Nephron progenitor cell (in vitro differentiated cells): ENCODE results near the gene CHST8.

Experiments
- DNase-seq: peaks from one replicate; pipeline ENCODE4 v3.0.0; 2021
- H3K27ac Mint-ChIP-seq: 2 replicates; pipeline ENCODE4 v1.8.0; 2021; ENCODE audit warnings: mild to moderate bottlenecking, moderate library complexity, mixed read lengths
- H3K27me3 Mint-ChIP-seq: 2 replicates; pipeline ENCODE4 v1.8.0; 2021; ENCODE audit warnings: mild to moderate bottlenecking, low read depth, mixed read lengths; ENCODE audit not compliant: poor library complexity
- H3K36me3 Mint-ChIP-seq: 2 replicates; pipeline ENCODE4 v1.8.0; 2021; ENCODE audit warnings: low read depth, mixed read lengths
- H3K4me1 Mint-ChIP-seq: 2 replicates; pipeline ENCODE4 v1.8.0; 2021; ENCODE audit warnings: mixed read lengths
- H3K4me3 Mint-ChIP-seq: 2 replicates; pipeline ENCODE4 v1.8.0; 2021; ENCODE audit warnings: mild to moderate bottlenecking, moderate library complexity, mixed read lengths
- H3K9me3 Mint-ChIP-seq: 2 replicates; pipeline ENCODE4 v1.8.0; 2021; ENCODE audit warnings: mild to moderate bottlenecking, moderate library complexity, mixed read lengths
- CTCF ChIP-seq: fragments of 200-600 bp; sonication (generic); IDR thresholded peaks from 2 replicates; pipeline ENCODE4 v1.5.0; 2021; ENCODE audit warnings: antibody characterized with exemption

Gene CHST8

DNA sequence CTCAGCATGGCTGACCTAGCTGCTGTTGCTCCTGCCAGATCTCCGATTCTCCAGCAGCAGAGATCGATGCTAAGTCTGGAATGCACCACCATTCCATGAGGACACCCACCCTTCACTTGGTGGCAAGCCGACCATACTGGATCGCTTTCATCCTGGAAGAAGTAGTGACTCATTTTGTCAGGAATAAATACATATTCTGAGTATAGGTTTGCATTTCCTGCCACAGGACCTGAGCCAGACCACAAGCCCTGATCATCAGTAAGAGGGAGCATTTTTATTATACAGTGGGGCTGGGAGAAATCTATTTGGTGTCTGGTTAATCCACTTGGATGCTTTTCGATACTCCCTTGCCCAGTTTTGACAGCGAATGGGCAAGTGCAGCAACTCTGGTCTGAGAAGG, 164.0 kb downstream of the CHST8 start:
- Mint-ChIP-seq H3K27ac (no peak overlapping the region), H3K27me3 (peaks cover 40% of the 10 kb centered on the region), H3K9me3 (peaks cover 8% of the 10 kb centered on the region), H3K4me3 (no peak overlapping the region), H3K4me1 (peaks cover 27% of the 10 kb centered on the region), H3K36me3 (no peaks in the 10 kb centered on the region)
- DNase-seq = no peak
- no peak for TF ChIP-seq CTCF

GRCh38 chr19:33788676-33789075, 166.9 kb downstream of the CHST8 start:
- no peak for TF ChIP-seq CTCF
- no peaks in the 10 kb centered on the region for H3K36me3 Mint-ChIP-seq
- peaks cover 4% of the 10 kb centered on the region for H3K9me3 Mint-ChIP-seq
- DNase-seq = no peak
- H3K4me3 Mint-ChIP-seq = no peak overlapping the region
- no peak overlapping the region for H3K27ac Mint-ChIP-seq
- peaks cover 28% of the 10 kb centered on the region for H3K27me3 Mint-ChIP-seq
- peaks cover 33% of the 10 kb centered on the region for H3K4me1 Mint-ChIP-seq

GRCh38 chr19:33789344-33789743, 167.6 kb downstream of the CHST8 start:
- H3K27ac Mint-ChIP-seq = no peak overlapping the region

DNA sequence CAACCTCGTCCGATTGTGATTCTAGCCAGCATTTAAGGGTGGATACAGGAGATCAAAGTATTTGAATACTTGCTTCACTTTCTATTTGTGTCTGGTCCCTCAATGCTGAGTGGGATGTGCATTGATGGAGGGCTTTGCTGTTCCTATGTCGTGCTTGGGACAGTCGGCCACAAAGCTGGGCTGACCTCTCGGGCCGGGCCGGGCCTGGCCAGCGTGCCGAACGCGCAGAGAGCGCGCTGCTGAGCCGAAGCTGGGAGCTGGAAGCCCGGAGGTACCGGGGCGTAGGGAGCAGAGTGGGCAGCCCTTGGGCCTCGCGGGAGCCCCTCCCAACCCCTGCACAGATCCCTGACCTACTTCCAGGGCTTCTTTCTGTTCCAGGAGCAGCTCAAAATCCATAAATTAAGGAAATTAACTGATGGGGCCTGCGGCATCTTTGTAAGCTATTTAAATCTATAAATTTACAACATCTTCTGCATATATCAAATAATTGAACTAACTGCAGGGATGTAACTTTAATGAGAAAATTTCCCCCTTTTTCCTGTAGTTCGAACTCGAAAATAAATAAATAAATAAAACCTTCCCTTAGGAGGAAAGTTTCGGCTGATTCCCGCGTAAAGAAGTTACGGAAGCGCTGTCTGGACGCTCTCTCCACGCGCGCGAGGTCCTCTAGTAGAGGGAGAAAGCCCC, 173.1 kb downstream of the CHST8 start:
- no peak for TF ChIP-seq CTCF
- H3K9me3 Mint-ChIP-seq = no peaks in the 10 kb centered on the region
- peaks cover 11% of the 10 kb centered on the region for H3K27me3 Mint-ChIP-seq
- peak; percentile 52 for DNase-seq
- peak overlapping the region; percentile 69 for H3K27ac Mint-ChIP-seq
- H3K36me3 Mint-ChIP-seq = peaks cover 5% of the 10 kb centered on the region
- peak overlapping the region; percentile 85 for H3K4me3 Mint-ChIP-seq
- H3K4me1 Mint-ChIP-seq = peaks cover 49% of the 10 kb centered on the region

More at GRCh38 chr19:33789344-33789743, 167.6 kb downstream of the CHST8 start:
- no peaks in the 10 kb centered on the region for H3K36me3 Mint-ChIP-seq
- DNase-seq = no peak
- H3K4me1 Mint-ChIP-seq = peaks cover 39% of the 10 kb centered on the region
- no peak overlapping the region for H3K4me3 Mint-ChIP-seq
- no peak for TF ChIP-seq CTCF
- peaks cover 24% of the 10 kb centered on the region for H3K27me3 Mint-ChIP-seq
- peaks cover 4% of the 10 kb centered on the region for H3K9me3 Mint-ChIP-seq

- H3K27ac Mint-ChIP-seq = peak overlapping the region; percentile 90
- peaks cover 11% of the 10 kb centered on the region for H3K27me3 Mint-ChIP-seq
- H3K36me3 Mint-ChIP-seq = peaks cover 9% of the 10 kb centered on the region
- peak overlapping the region; percentile 85 for H3K4me3 Mint-ChIP-seq
- no peaks in the 10 kb centered on the region for H3K9me3 Mint-ChIP-seq
- TF ChIP-seq CTCF = peak; percentile 59
- DNase-seq = peak; percentile 93
- peaks cover 56% of the 10 kb centered on the region for H3K4me1 Mint-ChIP-seq
These were observed 173.8 kb downstream of the CHST8 start for GRCh38 chr19:33795370-33796163.
